GM12891 (cell line): Measurements from ENCODE around the gene TARS3.

Source experiments
- PAX5 ChIP-seq: IDR thresholded peaks from 2 replicates; pipeline ENCODE4 v1.6.1; 2011; ENCODE audit warnings: low read length, moderate library complexity, mild to moderate bottlenecking; ENCODE audit not compliant: insufficient read depth, severe bottlenecking
- POLR2A ChIP-seq: IDR thresholded peaks from 2 replicates; pipeline ENCODE4 v1.6.1; 2011; ENCODE audit warnings: low read depth, low read length, control low read depth
- POLR2AphosphoS5 ChIP-seq: IDR thresholded peaks from 2 replicates; pipeline ENCODE4 v1.6.1; 2011; ENCODE audit warnings: low read depth, low read length, control low read depth
- POU2F2 ChIP-seq: IDR thresholded peaks from 2 replicates; pipeline ENCODE4 v1.6.1; 2011; ENCODE audit warnings: low read depth, mild to moderate bottlenecking, control low read depth, low read length, moderate library complexity
- SPI1 ChIP-seq: IDR thresholded peaks from 2 replicates; pipeline ENCODE4 v1.6.1; 2011; ENCODE audit warnings: low read depth, low read length, control low read depth
- TAF1 ChIP-seq: IDR thresholded peaks from 2 replicates; pipeline ENCODE4 v1.6.1; 2011; ENCODE audit warnings: low read depth, low read length, control low read depth

DNA sequence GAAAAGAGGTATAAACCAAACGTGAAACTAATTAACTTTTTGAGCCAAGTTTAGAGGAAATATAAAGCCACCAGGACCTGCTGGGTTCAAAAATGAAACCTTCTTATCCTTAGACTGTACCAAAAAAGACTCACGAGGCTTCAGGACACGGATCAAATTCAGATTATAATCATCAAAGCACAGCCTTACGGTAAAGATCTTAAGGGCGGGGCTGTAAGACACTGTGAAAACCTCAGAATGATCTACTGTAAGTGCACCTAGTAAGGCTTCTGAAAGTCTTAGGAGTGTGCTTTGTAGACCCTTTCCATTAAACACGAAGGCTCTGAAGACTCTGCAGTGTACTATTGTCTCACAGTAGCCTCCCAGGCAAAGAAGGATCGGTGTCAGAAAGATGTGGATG lies 26.8 kb downstream of the TARS3 start:
- no peak for TF ChIP-seq POLR2A
- no peak for TF ChIP-seq TAF1
- no peak for TF ChIP-seq POLR2AphosphoS5
- TF ChIP-seq PAX5 = no peak
- TF ChIP-seq SPI1 = no peak
- TF ChIP-seq POU2F2 = no peak
